T-helper 1 cell (primary cell): ENCODE data around the gene ZNF197.
"Not testable (repeated sequence)": the region's sequence is repeated elsewhere in the genome, so short reads cannot be mapped to it uniquely, and the experiment has no call there.

Experiments
- DNase-seq, 5 donors: peaks; one replicate each; pipeline ENCODE4 v3.0.0-alpha.2; 2012 to 2020

Gene ZNF197

DNA sequence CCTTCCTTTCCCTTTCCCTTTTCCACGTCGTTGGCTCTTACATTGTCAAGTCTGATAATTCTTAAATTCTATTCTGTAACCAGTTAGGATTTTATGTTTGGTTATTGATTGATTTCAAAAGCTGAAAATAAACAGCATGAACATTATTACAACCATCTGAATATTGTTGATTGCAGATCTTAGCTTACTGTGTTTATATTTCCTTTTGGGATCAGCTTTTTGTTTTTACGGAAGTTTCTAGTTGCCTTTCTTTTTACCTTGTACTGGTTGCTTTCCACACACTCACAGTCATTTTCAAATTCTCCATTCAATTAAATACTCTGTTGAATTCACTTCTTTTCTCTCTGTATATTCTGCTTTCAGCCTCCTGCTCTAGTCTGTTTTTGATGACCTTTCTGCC lies 40.3 kb downstream of the ZNF197 start:
- DNase-seq: no peak

DNA sequence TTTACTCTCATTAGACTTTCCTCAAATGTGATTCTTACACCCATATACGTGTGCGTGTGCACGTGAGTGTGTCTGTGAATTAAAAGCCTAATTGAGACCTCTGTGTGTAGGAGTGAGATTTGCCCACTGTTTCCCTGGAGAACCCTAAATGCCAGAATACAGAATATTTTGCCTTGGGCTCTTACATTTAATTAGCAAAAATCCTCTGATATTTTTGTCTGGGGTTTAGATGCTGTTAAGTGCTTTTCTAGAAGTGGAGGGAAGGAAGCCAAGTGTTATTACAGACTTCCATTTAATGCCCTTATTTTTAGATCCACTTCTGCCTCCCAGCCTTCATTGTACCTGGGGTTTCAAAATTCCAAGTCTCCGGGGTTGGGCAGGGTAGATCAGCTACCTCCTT lies 41.5 kb downstream of the ZNF197 start:
- DNase-seq: no peak

GRCh38 chr3:44669760-44670159 lies 44.9 kb downstream of the ZNF197 start:
- DNase-seq: no peak

- DNase-seq: not testable (repeated sequence)
Observed at GRCh38 chr3:44673466-44673865, 48.6 kb downstream of the ZNF197 start.

DNA sequence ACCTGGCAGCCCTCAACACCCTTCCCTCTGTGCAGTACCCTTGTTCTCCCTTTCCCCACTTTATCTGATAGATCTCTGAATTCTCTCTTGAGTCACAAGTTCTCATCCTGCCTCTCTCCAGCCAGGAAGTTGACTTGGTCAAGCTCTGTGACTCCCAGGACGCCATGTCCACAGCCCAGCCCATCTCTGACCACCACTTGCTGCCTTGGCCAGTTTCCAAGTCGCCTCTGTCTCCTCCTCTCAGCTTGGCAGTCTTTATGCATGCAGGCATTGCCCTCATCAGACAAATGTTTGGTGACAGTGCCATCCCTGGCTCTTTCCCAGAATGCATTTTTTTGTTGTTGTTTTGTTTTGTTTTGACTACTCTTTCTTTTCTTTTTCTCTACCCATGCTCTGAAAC lies 49.4 kb downstream of the ZNF197 start:
- DNase-seq: no peak

DNA sequence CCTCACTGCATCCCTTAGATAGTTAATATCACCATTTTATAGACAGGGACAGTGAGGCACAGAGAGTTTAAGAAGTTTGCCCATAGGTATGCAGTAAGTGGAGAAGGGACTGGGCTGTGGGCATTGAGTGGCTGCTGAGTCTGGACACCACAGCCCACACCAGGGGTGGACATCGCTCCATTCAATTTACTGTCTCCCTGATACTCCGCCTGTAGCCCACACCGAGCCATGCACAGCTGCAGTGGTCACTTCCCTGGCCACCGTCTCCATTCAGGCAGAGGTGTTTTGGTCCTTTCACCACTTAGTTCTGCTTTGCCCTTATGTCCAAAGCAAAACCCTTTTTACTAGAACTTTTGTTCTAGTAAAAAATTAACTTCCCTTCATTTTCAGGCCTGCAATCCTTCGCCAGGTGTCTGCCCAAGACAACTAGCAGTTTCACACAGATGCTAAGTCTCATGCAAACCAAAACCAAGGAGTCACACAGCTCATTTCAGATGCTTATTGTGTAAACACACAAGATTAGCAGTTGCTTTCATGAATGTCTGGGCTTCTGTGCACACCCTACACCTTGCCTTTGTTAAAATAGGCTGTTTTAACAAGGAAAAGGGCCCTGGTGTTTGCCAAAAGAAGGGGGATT lies 53.8 kb downstream of the ZNF197 start:
- DNase-seq: no peak

GRCh38 chr3:44680921-44681455 lies 56.2 kb downstream of the ZNF197 start:
- no peak for DNase-seq

DNA sequence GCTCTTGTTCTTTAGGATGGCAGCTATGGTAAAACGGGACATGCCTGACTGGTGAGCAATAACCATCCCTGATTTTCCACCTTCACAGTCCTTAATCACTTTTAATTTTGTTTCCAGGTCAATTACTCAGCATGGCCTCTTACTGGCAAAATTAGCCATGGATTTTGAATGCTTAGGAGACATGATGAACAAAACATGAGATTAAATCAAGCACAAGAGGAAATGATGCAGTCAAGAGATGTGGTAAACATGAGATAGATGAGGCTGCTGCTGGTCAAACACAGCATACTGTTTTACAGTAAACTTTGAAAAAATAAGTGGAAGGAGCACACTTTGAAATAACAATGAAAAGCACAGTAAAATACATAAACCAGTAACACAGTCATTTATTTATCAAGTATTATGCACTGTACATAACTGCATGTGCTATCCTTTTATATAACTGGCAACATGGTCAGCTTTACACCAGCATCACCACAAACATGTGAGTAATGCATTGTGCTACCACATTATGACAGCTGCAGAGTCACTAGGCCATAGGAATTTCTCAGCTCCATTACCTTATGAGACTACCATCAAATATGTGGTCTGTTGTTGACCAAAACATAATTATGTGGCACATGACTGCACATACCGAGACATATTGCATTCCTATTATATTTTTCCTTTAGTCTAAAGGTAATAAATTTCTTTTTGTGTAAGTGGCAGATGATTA lies 57.5 kb downstream of the ZNF197 start:
- DNase-seq: no peak

GRCh38 chr3:44685128-44685800 lies 60.4 kb downstream of the ZNF197 start:
- peak in 3 of 5 donors; percentile 15 to 55 (median 16) for DNase-seq

GRCh38 chr3:44687898-44688297 lies 63.1 kb downstream of the ZNF197 start:
- DNase-seq: no peak
